ENCODE results near the gene RARG. TPM values are rescaled to one million over a fixed set of nuclear protein-coding genes. Genes with fewer than 3 reads are reported as not detected.
A peak's percentile ranks its signal among the peaks of the same experiment; 100 is the strongest.

The RARG gene
- total RNA-seq, 2 donors from 2014 or later = 11.4 to 21.5 TPM

DNA sequence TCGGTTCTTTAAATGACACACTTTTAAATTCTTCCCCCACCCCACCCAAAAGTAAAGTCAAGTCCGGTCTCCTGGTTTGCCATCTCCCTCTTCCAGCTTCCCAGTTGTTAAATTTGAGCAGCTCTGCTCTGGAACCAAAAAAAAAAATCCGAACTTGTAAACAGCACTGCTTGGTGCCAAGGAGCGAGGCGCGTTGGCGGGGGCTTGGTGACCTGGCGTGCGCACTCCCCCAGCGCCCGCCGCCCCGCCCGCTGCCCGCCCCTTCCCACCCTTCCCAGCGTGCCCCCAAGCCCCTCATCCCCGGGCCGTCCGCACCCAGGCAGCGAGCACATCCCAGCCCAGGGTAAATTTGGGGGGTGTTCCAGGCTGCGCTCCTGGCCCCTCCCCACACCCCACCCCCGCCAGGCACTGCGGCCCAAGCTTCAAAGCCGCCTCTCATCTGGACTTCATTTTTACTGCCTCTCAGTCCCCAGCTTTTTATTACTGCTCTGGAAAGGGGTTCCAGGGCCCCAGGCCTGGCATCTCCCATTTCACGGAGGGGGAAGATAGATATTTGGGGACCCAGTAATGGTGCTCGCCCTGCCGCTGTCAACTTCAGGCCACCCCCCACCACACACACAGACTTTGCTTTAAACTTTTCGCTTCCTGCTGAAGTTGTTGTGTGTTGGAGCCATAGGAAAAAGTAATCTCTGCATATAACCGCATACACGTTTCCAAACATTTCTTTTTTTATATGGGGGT, 13.3 kb downstream of the RARG start:
- peak; percentile 51 for DNase-seq

DNA sequence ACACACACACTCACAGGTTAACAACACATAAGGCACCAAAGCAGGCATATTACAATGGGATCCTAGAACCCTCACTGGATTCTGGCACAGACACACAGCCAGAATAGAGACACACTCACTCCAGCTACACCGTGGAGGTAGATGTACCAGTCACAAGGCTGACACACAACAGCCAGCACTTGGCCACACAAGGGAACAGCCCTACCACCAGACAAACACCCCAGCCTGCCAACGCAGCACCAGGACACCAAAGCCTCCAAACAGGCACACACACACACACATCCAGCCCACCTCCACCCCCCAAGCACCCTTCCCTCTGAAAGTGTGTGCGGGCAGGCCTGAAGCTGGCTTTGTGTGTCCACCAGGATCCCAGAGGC, 14.1 kb downstream of the RARG start:
- Histone ChIP-seq H3K9ac (ENCODE audit: low read depth in 2 of 2, low read length in 2 of 2) (peak overlapping the region; percentile 55 to 93), H3K27me3 (no peaks in the 10 kb centered on the region), H3K4me1 (peaks cover 16% of the 10 kb centered on the region), H3K36me3 (no peaks in the 10 kb centered on the region), H3K9me3 (no peaks in the 10 kb centered on the region), H3K4me3 (no peak overlapping the region), H3K27ac (peak overlapping the region; percentile 98)
- DNase-seq = peak; percentile 60
- TF ChIP-seq, protein P1, sequence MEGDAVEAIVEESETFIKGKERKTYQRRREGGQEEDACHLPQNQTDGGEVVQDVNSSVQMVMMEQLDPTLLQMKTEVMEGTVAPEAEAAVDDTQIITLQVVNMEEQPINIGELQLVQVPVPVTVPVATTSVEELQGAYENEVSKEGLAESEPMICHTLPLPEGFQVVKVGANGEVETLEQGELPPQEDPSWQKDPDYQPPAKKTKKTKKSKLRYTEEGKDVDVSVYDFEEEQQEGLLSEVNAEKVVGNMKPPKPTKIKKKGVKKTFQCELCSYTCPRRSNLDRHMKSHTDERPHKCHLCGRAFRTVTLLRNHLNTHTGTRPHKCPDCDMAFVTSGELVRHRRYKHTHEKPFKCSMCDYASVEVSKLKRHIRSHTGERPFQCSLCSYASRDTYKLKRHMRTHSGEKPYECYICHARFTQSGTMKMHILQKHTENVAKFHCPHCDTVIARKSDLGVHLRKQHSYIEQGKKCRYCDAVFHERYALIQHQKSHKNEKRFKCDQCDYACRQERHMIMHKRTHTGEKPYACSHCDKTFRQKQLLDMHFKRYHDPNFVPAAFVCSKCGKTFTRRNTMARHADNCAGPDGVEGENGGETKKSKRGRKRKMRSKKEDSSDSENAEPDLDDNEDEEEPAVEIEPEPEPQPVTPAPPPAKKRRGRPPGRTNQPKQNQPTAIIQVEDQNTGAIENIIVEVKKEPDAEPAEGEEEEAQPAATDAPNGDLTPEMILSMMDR (IDR thresholded peaks at IDR 0.05) = no peak
- intact Hi-C loops (cut with DNase I) = no loop called here

More for the DNA sequence above, 13.3 kb downstream of the RARG start:
- intact Hi-C loops (cut with DNase I) = no loop called here
- Histone ChIP-seq H3K27me3 (no peaks in the 10 kb centered on the region), H3K4me1 (peaks cover 21% of the 10 kb centered on the region), H3K9me3 (no peaks in the 10 kb centered on the region), H3K4me3 (peak overlapping the region; percentile 63), H3K36me3 (no peaks in the 10 kb centered on the region), H3K9ac (ENCODE audit: low read depth in 2 of 2, low read length in 2 of 2) (peak overlapping the region; percentile 55 to 93), H3K27ac (peak overlapping the region; percentile 98)
- TF ChIP-seq, protein P1 (IDR thresholded peaks at IDR 0.05) = no peak

GRCh38 chr12:53217051-53217930, 14.7 kb downstream of the RARG start:
- TF ChIP-seq, protein P1 (IDR thresholded peaks at IDR 0.05) = no peak
- no peaks in the 10 kb centered on the region for H3K27me3 ChIP-seq
- peak overlapping the region; percentile 55 to 93 for H3K9ac ChIP-seq (ENCODE audit: low read depth in 2 of 2, low read length in 2 of 2)
- peak overlapping the region; percentile 98 for H3K27ac ChIP-seq
- peak; percentile 88 for DNase-seq
- no peaks in the 10 kb centered on the region for H3K36me3 ChIP-seq
- no peaks in the 10 kb centered on the region for H3K9me3 ChIP-seq
- H3K4me3 ChIP-seq = no peak overlapping the region
- intact Hi-C loops (cut with DNase I) = no loop called here
- H3K4me1 ChIP-seq = peaks cover 16% of the 10 kb centered on the region

GRCh38 chr12:53215497-53215896, 16.5 kb downstream of the RARG start:
- Histone ChIP-seq H3K9ac (ENCODE audit: low read depth in 2 of 2, low read length in 2 of 2) (no peak overlapping the region), H3K9me3 (no peaks in the 10 kb centered on the region), H3K4me3 (no peak overlapping the region), H3K4me1 (peaks cover 16% of the 10 kb centered on the region), H3K27me3 (no peaks in the 10 kb centered on the region), H3K27ac (no peak overlapping the region), H3K36me3 (no peaks in the 10 kb centered on the region)
- intact Hi-C loops (cut with DNase I) = loop anchor here (2.0 kb wide), 1 partner anchor 73 kb away; no protein-coding TSS in a partner anchor
- TF ChIP-seq, protein P1 (IDR thresholded peaks at IDR 0.05) = no peak
- no peak for DNase-seq

DNA sequence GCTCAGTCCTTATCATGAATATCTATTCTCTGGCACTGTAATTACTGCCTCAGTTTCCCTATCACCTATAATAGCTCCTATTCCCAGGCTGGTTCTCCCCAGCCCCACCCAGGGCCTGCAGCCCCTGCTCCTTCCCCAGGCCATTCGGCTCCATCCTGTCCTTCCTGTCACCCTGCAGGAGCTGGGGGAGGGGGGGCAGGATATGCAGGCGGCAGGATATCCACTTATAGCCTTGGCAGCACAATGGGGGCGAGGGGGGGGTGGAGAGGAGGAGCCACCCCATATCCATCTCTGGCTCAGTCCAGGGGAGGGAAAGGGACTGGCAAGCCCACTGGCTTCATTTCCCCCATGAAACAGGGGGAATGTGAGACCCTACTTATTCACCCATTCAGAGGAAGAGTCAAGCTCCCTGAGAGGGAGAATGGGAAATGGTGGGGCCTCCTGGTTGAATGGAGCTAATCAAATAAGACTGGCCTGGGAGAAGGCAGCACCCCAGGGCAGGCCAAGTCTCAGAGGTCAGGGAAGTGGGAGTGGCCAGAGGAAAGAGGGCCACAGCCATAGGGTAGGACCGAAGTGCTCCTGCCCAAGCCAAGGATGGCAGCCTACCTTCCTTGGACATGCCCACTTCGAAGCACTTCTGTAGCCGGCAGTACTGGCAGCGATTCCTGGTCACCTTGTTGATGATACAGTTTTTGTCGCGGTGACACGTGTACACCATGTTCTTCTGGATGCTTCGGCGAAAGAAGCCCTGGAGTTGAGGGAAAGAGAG, 17.1 kb downstream of the RARG start:
- intact Hi-C loops (cut with DNase I) = loop anchor here (2.0 kb wide), 1 partner anchor 74 kb away; no protein-coding TSS in a partner anchor
- H3K4me1 ChIP-seq = peaks cover 16% of the 10 kb centered on the region
- no peaks in the 10 kb centered on the region for H3K36me3 ChIP-seq

More for the DNA sequence above, 17.1 kb downstream of the RARG start:
- Histone ChIP-seq H3K4me3 (no peak overlapping the region), H3K9ac (ENCODE audit: low read depth in 2 of 2, low read length in 2 of 2) (no peak overlapping the region), H3K27me3 (no peaks in the 10 kb centered on the region), H3K27ac (no peak overlapping the region), H3K9me3 (no peaks in the 10 kb centered on the region)
- TF ChIP-seq, protein P1 (IDR thresholded peaks at IDR 0.05) = no peak
- DNase-seq = no peak
